ENCODE measurements around the gene MRGPRE.

MRGPRE gene

DNA sequence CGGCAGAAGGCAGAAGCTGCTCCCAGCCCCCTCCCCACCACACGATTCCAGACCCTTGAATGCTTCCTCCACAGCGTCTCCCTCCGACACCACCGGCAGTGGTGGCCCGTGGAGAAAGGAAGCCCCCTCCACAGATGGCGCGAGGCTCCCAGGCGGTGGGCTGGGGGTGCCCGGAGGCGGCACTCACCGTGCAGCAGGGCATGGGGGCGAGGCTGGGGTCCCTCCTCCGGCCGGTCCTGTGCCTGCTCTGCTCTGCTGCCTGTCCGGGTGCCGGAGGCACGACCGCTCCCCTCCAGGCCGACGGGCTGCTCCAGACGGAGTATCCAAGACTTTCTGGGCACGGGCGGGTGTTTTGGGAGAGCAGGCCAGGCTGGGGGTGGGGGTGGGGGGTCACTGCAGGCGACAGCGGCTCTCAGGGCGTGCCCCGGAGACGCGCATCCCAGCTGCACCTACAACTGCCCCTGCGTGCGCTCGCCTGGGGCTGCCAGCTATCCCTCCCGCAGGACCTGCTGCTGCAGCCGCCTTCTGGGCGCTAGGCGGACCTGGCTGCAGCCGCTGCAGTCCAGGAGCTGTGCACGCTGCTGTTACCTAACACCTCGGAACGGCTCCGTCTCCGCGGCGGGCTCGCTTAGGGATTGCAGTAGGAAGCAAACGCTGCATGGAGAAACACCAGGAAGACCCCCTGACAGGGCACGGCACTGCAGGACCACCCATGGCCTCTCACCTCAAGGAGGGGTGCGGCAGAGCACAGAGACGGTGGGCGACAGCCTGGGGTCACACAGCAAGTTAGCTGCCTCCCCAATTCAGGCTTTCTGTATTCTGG, 28.8 kb downstream of the MRGPRE start:
- peaks cover 20% of the 10 kb centered on the region for H3K27me3 Mint-ChIP-seq
- no peaks in the 10 kb centered on the region for H3K36me3 Mint-ChIP-seq (ENCODE audit: insufficient read depth)
- DNase-seq (ENCODE audit: low spot score in 2 of 2) (no peak), ATAC-seq (replicated peaks; ENCODE audit: extremely low read depth, poor library complexity, severe bottlenecking) (no peak)
- no peaks in the 10 kb centered on the region for H3K4me1 Mint-ChIP-seq
- H3K9me3 Mint-ChIP-seq: no peaks in the 10 kb centered on the region
- no peak overlapping the region for H3K4me3 Mint-ChIP-seq
- no peak overlapping the region for H3K27ac Mint-ChIP-seq (ENCODE audit: low read depth)

DNA sequence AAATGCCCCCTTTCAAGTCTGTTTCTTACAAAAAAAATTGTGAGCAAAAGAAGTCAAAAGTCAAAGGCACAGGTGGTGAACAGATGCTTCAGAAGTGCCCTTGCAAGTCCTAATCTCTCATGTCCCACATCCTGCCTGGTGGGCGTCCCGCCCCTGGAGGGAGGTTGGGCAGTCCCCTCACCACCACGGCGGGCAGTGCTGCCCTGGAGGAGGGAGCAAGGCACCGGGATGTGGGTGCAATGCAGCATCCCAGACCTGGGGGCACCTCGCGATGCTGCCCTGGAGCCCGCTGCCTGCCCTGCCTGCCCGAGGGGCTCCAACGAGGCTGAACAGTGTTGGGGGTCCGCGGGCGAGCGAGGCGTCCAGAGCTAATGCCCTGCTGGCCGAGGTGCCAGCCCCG, 29.5 kb downstream of the MRGPRE start:
- Mint-ChIP-seq H3K4me3 (no peak overlapping the region), H3K4me1 (no peaks in the 10 kb centered on the region), H3K36me3 (ENCODE audit: insufficient read depth) (no peaks in the 10 kb centered on the region), H3K9me3 (no peaks in the 10 kb centered on the region), H3K27ac (ENCODE audit: low read depth) (no peak overlapping the region), H3K27me3 (peaks cover 26% of the 10 kb centered on the region)
- DNase-seq (ENCODE audit: low spot score in 2 of 2): no peak
- no peak for ATAC-seq (replicated peaks; ENCODE audit: extremely low read depth, poor library complexity, severe bottlenecking)

DNA sequence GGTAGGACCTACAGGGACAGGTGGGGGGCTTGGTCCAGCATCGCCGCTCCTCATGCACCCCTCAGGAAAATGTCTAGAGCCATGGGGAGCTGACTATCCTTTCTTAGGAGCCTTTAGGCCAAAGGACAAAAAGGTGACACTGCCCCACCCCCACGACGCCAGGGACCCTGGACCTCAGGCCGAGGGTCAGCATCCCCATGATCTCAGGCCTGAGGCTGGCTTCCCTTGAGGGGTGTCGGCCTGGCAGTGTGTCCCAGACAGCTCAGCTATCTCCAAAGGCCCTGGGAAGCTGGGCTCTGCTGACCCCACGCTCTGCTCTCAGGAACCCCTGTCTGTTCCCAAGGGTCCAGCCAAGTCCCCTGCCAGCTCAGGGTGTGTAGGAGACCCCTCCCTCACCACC, 29.9 kb downstream of the MRGPRE start:
- H3K27ac Mint-ChIP-seq (ENCODE audit: low read depth): no peak overlapping the region
- H3K9me3 Mint-ChIP-seq: no peaks in the 10 kb centered on the region
- H3K4me3 Mint-ChIP-seq: no peak overlapping the region

DNA sequence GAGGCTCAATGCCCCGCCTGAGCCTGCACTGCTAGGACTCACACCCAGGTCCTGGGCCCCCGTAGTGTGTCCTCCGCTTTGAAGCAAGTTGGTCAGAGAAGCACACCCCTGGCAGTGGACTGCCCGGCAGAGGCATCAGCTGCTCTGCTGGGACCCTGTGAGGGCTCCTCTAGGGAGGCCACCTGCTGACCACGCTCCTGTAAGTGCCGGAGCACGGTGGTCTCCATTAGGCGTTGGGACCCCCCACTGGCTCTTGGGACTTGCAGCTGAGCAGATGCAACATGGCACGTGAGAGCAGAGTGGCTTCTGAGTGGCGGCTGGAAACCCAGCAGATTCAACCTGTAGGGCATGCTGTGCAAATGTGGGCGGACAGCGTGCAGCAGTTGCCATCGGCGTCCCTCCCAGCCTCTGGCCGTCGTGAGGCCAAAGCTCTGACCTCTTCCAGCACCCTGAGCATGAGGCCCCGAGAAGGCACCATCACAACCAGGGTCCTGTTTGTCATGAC, 30.5 kb downstream of the MRGPRE start:
- Mint-ChIP-seq H3K4me1 (no peaks in the 10 kb centered on the region), H3K4me3 (no peak overlapping the region), H3K27ac (ENCODE audit: low read depth) (no peak overlapping the region), H3K36me3 (ENCODE audit: insufficient read depth) (no peaks in the 10 kb centered on the region), H3K9me3 (no peaks in the 10 kb centered on the region), H3K27me3 (peaks cover 26% of the 10 kb centered on the region)
- no peak for DNase-seq (ENCODE audit: low spot score in 2 of 2)
- no peak for ATAC-seq (replicated peaks; ENCODE audit: extremely low read depth, poor library complexity, severe bottlenecking)

More for the DNA sequence above, 29.9 kb downstream of the MRGPRE start:
- Mint-ChIP-seq H3K4me1 (no peaks in the 10 kb centered on the region), H3K36me3 (ENCODE audit: insufficient read depth) (no peaks in the 10 kb centered on the region), H3K27me3 (peaks cover 26% of the 10 kb centered on the region)
- ATAC-seq (replicated peaks; ENCODE audit: extremely low read depth, poor library complexity, severe bottlenecking) (no peak), DNase-seq (ENCODE audit: low spot score in 2 of 2) (no peak)

DNA sequence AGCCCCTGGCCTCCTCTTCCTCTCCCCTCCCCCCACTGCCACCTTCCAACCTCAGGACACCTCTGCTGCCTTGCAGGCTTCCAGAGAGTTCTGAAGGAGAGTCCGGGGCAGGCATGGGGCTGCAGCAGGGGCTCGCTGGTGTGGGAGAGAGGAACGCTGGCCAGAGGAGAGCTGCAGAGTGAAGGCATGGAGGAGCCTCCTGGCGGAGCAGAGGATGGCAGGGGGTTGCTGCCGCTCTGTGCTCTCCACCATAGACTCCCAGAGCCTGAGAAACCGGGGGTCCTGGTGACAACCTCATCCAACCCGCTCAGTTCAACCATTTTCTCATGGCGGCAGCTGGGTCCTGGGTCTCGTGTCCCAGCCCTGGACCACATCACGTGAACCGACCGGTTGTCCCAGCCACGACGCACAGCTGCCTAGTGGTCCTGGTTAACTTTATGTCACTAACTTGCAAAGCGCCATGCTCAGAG, 31.1 kb downstream of the MRGPRE start:
- peaks cover 26% of the 10 kb centered on the region for H3K27me3 Mint-ChIP-seq

DNA sequence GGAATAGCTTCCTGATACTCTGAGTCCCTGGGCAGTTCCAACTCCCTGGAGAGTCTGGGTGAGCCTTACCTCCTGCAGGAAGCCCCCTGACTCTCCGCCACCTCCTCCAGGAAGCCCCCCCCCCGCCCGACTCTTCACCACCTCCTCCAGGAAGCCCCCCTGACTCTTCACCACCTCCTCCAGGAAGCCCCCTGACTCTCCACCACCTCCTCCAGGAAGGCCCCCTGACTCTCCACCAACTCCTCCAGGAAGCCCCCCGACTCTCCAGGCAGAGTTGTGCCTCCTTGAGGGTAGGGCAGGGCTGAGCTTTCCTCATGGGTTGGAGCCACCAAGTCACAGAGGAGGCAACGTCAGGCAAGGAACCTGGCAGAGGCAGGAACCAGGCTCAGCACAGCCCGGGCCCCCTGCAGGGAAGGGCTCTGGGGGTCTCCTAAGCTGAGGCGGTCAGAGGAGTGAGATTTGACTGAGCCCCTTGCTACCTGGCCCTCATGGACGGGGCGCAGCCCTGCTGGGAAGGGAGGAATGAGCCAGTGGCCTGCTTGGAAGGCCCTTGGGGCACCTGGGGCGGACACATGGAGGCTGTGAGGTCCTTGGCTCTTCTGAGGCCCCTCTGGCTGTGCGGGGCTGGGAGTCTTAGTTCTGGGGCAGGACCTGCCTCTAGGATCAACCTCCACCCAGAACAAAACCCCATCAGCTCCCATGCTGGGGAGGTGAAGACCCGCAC, 31.7 kb downstream of the MRGPRE start:
- Mint-ChIP-seq H3K9me3 (no peaks in the 10 kb centered on the region), H3K27me3 (peaks cover 31% of the 10 kb centered on the region), H3K36me3 (ENCODE audit: insufficient read depth) (no peaks in the 10 kb centered on the region), H3K4me3 (no peak overlapping the region), H3K27ac (ENCODE audit: low read depth) (no peak overlapping the region), H3K4me1 (no peaks in the 10 kb centered on the region)
- no peak for DNase-seq (ENCODE audit: low spot score in 2 of 2)
- no peak for ATAC-seq (replicated peaks; ENCODE audit: extremely low read depth, poor library complexity, severe bottlenecking)

More for the DNA sequence above, 31.1 kb downstream of the MRGPRE start:
- H3K4me1 Mint-ChIP-seq: no peaks in the 10 kb centered on the region
- H3K36me3 Mint-ChIP-seq (ENCODE audit: insufficient read depth): no peaks in the 10 kb centered on the region
- no peak for DNase-seq (ENCODE audit: low spot score in 2 of 2)
- no peak overlapping the region for H3K4me3 Mint-ChIP-seq
- no peaks in the 10 kb centered on the region for H3K9me3 Mint-ChIP-seq
- no peak overlapping the region for H3K27ac Mint-ChIP-seq (ENCODE audit: low read depth)
- ATAC-seq (replicated peaks; ENCODE audit: extremely low read depth, poor library complexity, severe bottlenecking): no peak

DNA sequence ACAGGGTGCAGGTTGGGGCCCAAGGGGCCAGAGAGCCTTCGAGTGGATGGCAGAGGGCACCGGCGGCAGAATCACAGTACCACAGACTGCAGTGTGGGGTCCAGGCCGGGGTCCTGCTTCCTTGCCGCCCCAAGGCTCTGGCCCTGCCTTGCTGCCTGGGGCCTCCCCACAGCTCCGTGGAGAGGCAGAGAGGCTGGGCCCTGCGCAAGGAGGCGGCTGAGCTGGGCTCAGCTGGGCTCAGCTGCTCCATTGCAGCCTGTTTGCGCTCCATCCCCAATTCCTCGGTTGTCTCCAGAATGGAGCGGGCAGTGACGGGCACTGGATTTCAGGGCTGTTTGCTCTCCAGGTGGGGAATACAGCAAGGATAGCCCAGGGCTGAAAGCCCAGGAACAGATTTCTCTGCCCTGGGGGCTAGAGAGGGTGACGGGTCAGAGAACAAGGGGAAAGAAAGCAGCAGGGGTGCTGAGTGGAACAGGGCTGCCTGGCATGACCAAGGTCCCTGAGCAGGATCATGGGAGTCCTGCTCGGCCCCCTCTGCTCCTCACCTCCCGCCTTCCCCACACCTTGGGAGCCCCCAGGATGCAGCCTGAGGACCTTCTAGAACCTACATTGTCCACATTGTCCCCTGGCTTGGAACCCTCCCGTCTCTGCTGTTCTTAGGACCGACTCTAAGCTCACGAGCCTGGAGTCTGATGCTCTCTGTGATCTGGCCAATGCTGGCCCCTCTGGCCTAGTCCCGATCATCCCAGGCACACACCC, 32.5 kb downstream of the MRGPRE start:
- H3K27me3 Mint-ChIP-seq: peaks cover 39% of the 10 kb centered on the region
- ATAC-seq (replicated peaks; ENCODE audit: extremely low read depth, poor library complexity, severe bottlenecking): no peak
- no peaks in the 10 kb centered on the region for H3K36me3 Mint-ChIP-seq (ENCODE audit: insufficient read depth)
- DNase-seq (ENCODE audit: low spot score in 2 of 2): no peak
- no peaks in the 10 kb centered on the region for H3K4me1 Mint-ChIP-seq
- H3K9me3 Mint-ChIP-seq: no peaks in the 10 kb centered on the region
- H3K27ac Mint-ChIP-seq (ENCODE audit: low read depth): no peak overlapping the region
- no peak overlapping the region for H3K4me3 Mint-ChIP-seq

DNA sequence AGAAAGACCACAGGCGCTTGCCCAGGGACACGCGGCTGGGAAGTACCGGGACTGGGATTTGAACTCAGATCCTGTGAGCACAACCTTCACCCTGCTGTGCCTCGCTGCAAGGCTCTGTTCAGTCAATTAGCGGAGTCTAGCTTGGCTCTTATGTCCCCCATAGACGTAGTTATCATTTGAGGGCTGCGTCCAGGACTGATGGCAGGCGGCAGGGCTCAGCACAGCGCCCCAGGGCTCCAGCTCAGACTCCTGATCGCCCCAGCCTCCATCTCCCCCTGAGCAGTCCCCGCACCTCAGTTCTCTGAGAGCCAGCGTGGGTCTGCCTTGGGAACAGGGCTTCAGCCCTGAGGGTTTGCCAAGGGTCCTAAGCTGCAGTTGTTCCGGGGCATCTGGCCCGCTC, 33.4 kb downstream of the MRGPRE start:
- H3K4me1 Mint-ChIP-seq: no peaks in the 10 kb centered on the region
- H3K27me3 Mint-ChIP-seq: peaks cover 41% of the 10 kb centered on the region
- H3K27ac Mint-ChIP-seq (ENCODE audit: low read depth): no peak overlapping the region
- ATAC-seq (replicated peaks; ENCODE audit: extremely low read depth, poor library complexity, severe bottlenecking) (no peak), DNase-seq (ENCODE audit: low spot score in 2 of 2) (no peak)
- no peaks in the 10 kb centered on the region for H3K9me3 Mint-ChIP-seq
- H3K4me3 Mint-ChIP-seq: no peak overlapping the region
- no peaks in the 10 kb centered on the region for H3K36me3 Mint-ChIP-seq (ENCODE audit: insufficient read depth)

DNA sequence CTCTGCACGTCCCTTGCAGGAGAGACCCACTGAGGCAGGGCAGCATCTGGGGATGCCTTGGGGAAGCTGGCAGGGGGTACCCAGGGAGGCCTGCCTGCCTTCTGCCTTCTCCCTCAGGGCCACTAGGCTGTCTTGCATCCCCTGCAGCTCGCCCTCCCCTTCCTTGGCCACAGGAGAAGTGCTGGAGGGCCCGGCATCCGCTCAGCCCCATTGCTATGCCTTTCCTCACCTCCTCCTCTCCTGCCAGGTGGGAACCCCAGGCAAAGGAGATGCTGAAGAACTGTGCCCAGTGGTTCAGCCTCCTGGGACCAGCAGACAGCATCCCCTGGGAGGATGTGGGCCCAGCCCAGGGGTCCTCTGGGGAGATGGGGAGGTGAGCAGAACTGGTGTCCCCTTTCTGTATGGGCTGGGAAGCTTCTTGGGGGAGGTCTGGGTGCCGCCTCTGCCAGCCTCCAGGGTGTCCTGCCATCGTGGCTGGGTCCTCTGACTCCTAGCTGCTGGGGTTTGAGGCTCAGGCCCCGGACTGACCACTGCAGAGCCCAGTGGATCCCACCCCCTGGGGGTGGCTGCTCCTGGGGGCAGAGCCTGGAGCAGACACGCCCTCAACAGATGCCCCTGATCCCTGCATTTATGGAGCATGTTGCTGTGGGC, 34.2 kb downstream of the MRGPRE start:
- Mint-ChIP-seq H3K36me3 (ENCODE audit: insufficient read depth) (no peaks in the 10 kb centered on the region), H3K27me3 (peaks cover 41% of the 10 kb centered on the region), H3K27ac (ENCODE audit: low read depth) (no peak overlapping the region), H3K4me3 (no peak overlapping the region), H3K4me1 (no peaks in the 10 kb centered on the region), H3K9me3 (no peaks in the 10 kb centered on the region)
- DNase-seq (ENCODE audit: low spot score in 2 of 2): no peak
- ATAC-seq (replicated peaks; ENCODE audit: extremely low read depth, poor library complexity, severe bottlenecking): no peak

DNA sequence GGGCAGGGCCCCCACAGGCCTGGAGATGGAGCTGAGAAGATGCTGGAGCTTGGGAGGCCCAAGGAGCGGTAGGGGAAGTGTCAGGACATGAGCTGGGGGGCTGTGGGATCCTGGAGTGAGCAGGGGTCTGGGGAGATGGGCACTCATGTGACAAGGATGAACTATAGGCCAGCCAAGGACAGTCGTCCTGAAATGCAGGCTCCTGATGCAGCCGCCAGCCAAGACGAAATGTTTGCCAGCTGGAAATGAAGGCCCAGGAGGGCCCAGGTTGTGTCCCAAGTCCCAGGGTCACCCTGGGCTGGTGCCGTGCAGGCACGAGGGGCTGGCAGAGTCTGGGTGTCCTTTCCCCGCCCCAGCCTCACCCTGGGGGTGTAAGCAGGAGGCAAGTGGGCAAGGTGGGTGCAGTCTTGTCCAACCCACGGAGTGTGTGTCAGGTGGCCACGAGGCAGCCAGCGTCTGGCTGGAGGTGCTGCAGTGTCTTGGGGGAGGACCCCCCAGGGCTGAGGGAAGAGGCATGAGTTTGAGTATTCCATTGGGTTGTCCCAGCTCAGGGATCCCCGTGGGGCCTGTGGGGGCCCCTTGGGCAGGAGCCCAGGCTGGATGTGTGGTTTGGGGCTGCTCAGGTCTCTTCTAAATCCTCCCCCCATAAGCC, 35.0 kb downstream of the MRGPRE start:
- Mint-ChIP-seq H3K4me1 (no peaks in the 10 kb centered on the region), H3K27ac (ENCODE audit: low read depth) (no peak overlapping the region), H3K36me3 (ENCODE audit: insufficient read depth) (no peaks in the 10 kb centered on the region), H3K9me3 (no peaks in the 10 kb centered on the region), H3K4me3 (no peak overlapping the region), H3K27me3 (peaks cover 41% of the 10 kb centered on the region)
- ATAC-seq (replicated peaks; ENCODE audit: extremely low read depth, poor library complexity, severe bottlenecking): no peak
- DNase-seq (ENCODE audit: low spot score in 2 of 2): no peak

DNA sequence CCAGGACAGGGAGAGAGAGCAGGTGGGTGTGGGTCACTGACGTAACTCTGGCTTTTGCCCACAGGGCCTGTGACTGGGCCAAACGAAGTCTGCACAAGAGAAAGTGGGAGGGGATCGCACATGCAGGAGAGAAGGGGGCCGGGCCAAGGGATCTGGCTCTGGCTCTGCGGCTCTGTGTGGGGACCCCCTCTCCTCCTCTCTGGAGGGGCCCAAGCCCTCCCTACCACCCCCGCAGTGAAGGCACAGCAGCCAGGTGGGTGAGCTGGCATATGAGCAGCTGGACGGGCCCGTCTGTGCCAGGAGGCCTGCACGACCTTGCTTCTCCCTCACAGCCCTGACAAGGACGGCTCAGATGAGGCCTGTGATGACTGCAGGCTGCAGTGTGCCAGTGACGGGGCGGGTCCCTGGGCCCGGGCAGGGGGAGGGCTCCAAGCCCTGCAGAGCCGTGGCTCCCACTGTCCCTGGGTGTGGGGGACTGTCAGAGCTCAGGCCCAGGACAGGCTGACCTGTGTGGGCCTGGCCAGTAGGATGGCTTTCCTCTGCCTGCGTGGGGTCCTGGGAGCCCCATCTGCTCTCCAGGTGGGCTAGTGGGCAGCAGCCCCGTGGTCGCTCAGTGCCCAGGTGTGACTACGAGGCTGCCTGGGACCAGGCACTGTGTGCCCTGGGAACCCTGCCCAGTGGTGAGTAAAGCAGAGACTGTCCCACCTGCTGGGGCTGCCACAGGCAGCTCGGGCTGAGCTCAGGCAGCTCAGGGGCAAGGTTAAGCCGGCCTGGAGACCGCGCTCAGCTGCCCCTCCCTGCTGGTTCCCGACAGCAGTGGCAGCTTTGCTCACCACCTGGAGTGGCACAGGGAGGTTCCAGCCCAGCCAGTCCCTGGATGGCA, 35.8 kb downstream of the MRGPRE start:
- no peak overlapping the region for H3K27ac Mint-ChIP-seq (ENCODE audit: low read depth)
- H3K4me1 Mint-ChIP-seq: no peaks in the 10 kb centered on the region
- H3K9me3 Mint-ChIP-seq: no peaks in the 10 kb centered on the region
- no peak overlapping the region for H3K4me3 Mint-ChIP-seq
- ATAC-seq (replicated peaks; ENCODE audit: extremely low read depth, poor library complexity, severe bottlenecking): no peak
- no peaks in the 10 kb centered on the region for H3K36me3 Mint-ChIP-seq (ENCODE audit: insufficient read depth)
- DNase-seq (ENCODE audit: low spot score in 2 of 2): no peak
- peaks cover 39% of the 10 kb centered on the region for H3K27me3 Mint-ChIP-seq
